Effector memory CD8-positive, alpha-beta T cell (primary cell): ENCODE data around the gene CAMK1.
A peak's percentile ranks its signal among the peaks of the same experiment; 100 is the strongest.

Source experiments
- ATAC-seq: fragments of 150-1000 bp; cut with Tn5 transposase; replicated peaks from 2 replicates; pipeline ENCODE4 v1.10.0; 2021; ENCODE audit warnings: mild to moderate bottlenecking, moderate library complexity
- DNase-seq, 3 experiments: peaks; one replicate each; pipeline ENCODE4 v3.0.0; 2021
- H3K27ac Mint-ChIP-seq, 2 donors: one replicate each; pipeline ENCODE4 v1.8.0; 2022; ENCODE audit warnings: mild to moderate bottlenecking in 2 of 2, mixed read lengths in 2 of 2, moderate library complexity in 2 of 2
- H3K27me3 Mint-ChIP-seq, 2 donors: one replicate each; pipeline ENCODE4 v1.8.0; 2022; ENCODE audit warnings: mixed read lengths in 2 of 2
- H3K36me3 Mint-ChIP-seq: one replicate; pipeline ENCODE4 v1.8.0; 2022; ENCODE audit warnings: mild to moderate bottlenecking, moderate library complexity, mixed read lengths; ENCODE audit not compliant: insufficient read depth
- H3K4me1 Mint-ChIP-seq, 2 donors: one replicate each; pipeline ENCODE4 v1.8.0; 2022; ENCODE audit warnings: low read depth in 2 of 2, mixed read lengths in 2 of 2
- H3K4me3 Mint-ChIP-seq, 2 donors: one replicate each; pipeline ENCODE4 v1.8.0; 2022; ENCODE audit warnings: mild to moderate bottlenecking in 2 of 2, mixed read lengths in 2 of 2, moderate library complexity in 2 of 2
- H3K9me3 Mint-ChIP-seq, 2 donors: one replicate each; pipeline ENCODE4 v1.8.0; 2022; ENCODE audit warnings: mixed read lengths in 2 of 2

CAMK1 gene

GRCh38 chr3:9787714-9788113 lies 18.0 kb upstream of the CAMK1 start:
- Mint-ChIP-seq H3K36me3 (peaks cover 59% of the 10 kb centered on the region), H3K27ac (no peak overlapping the region), H3K4me3 (no peak overlapping the region), H3K9me3 (no peaks in the 10 kb centered on the region), H3K27me3 (no peaks in the 10 kb centered on the region), H3K4me1 (peaks cover 20% of the 10 kb centered on the region in 2 donors)
- no peak for DNase-seq
- no peak for ATAC-seq

- Mint-ChIP-seq H3K27me3 (no peaks in the 10 kb centered on the region), H3K9me3 (no peaks in the 10 kb centered on the region), H3K4me1 (peaks cover 23 to 27% of the 10 kb centered on the region in 2 donors), H3K4me3 (no peak overlapping the region), H3K36me3 (peaks cover 55% of the 10 kb centered on the region), H3K27ac (no peak overlapping the region)
- DNase-seq (no peak), ATAC-seq (no peak)
Measured at GRCh38 chr3:9786825-9787669, 17.3 kb upstream of the CAMK1 start.

- Mint-ChIP-seq H3K36me3 (peaks cover 55% of the 10 kb centered on the region), H3K27me3 (no peaks in the 10 kb centered on the region), H3K4me3 (no peak overlapping the region), H3K4me1 (peaks cover 20 to 24% of the 10 kb centered on the region in 2 donors), H3K9me3 (no peaks in the 10 kb centered on the region), H3K27ac (no peak overlapping the region)
- ATAC-seq (no peak), DNase-seq (no peak)
Measured at GRCh38 chr3:9786209-9786739, 16.5 kb upstream of the CAMK1 start.

- Mint-ChIP-seq H3K36me3 (peaks cover 56% of the 10 kb centered on the region), H3K27ac (peak overlapping the region in 1 of 2 donors; percentile 77), H3K27me3 (no peaks in the 10 kb centered on the region), H3K9me3 (no peaks in the 10 kb centered on the region), H3K4me3 (no peak overlapping the region), H3K4me1 (peaks cover 20 to 26% of the 10 kb centered on the region in 2 donors)
- ATAC-seq (no peak), DNase-seq (no peak)
Measured at GRCh38 chr3:9785602-9786001, 15.9 kb upstream of the CAMK1 start.

- peaks cover 21 to 27% of the 10 kb centered on the region in 2 donors for H3K4me1 Mint-ChIP-seq
- H3K4me3 Mint-ChIP-seq: no peak overlapping the region
- ATAC-seq: no peak
- H3K27me3 Mint-ChIP-seq: no peaks in the 10 kb centered on the region
- no peaks in the 10 kb centered on the region for H3K9me3 Mint-ChIP-seq
- H3K27ac Mint-ChIP-seq: no peak overlapping the region
- DNase-seq: no peak
- peaks cover 56% of the 10 kb centered on the region for H3K36me3 Mint-ChIP-seq
Measured at GRCh38 chr3:9784965-9785364, 15.2 kb upstream of the CAMK1 start.

GRCh38 chr3:9783954-9784353 lies 14.2 kb upstream of the CAMK1 start:
- H3K9me3 Mint-ChIP-seq: no peaks in the 10 kb centered on the region
- no peak for ATAC-seq
- H3K27me3 Mint-ChIP-seq: no peaks in the 10 kb centered on the region
- H3K36me3 Mint-ChIP-seq: peaks cover 48% of the 10 kb centered on the region
- no peak overlapping the region for H3K27ac Mint-ChIP-seq
- no peak for DNase-seq
- H3K4me1 Mint-ChIP-seq: peaks cover 31 to 35% of the 10 kb centered on the region in 2 donors
- H3K4me3 Mint-ChIP-seq: no peak overlapping the region

- H3K4me3 Mint-ChIP-seq: no peak overlapping the region
- DNase-seq (no peak), ATAC-seq (no peak)
- peaks cover 39% of the 10 kb centered on the region for H3K36me3 Mint-ChIP-seq
- H3K9me3 Mint-ChIP-seq: no peaks in the 10 kb centered on the region
- H3K4me1 Mint-ChIP-seq: peaks cover 38 to 39% of the 10 kb centered on the region in 2 donors
- H3K27me3 Mint-ChIP-seq: no peaks in the 10 kb centered on the region
- H3K27ac Mint-ChIP-seq: peak overlapping the region; percentile 81 to 85
Measured at GRCh38 chr3:9782770-9783169, 13.0 kb upstream of the CAMK1 start.

- ATAC-seq: no peak
- Mint-ChIP-seq H3K27me3 (no peaks in the 10 kb centered on the region), H3K4me3 (peak overlapping the region in 1 of 2 donors; percentile 12), H3K36me3 (peaks cover 35% of the 10 kb centered on the region), H3K4me1 (peaks cover 40 to 41% of the 10 kb centered on the region in 2 donors), H3K9me3 (no peaks in the 10 kb centered on the region), H3K27ac (peak overlapping the region; percentile 81 to 85)
- DNase-seq: no peak
Measured at GRCh38 chr3:9781978-9782603, 12.3 kb upstream of the CAMK1 start.

- H3K27me3 Mint-ChIP-seq: no peaks in the 10 kb centered on the region
- ATAC-seq (no peak), DNase-seq (no peak)
- no peaks in the 10 kb centered on the region for H3K9me3 Mint-ChIP-seq
- peaks cover 33% of the 10 kb centered on the region for H3K36me3 Mint-ChIP-seq
- peak overlapping the region; percentile 85 to 95 for H3K27ac Mint-ChIP-seq
- peak overlapping the region; percentile 12 to 38 for H3K4me3 Mint-ChIP-seq
- H3K4me1 Mint-ChIP-seq: peaks cover 40 to 41% of the 10 kb centered on the region in 2 donors
Measured at GRCh38 chr3:9781551-9781950, 11.8 kb upstream of the CAMK1 start.

- H3K27me3 Mint-ChIP-seq: no peaks in the 10 kb centered on the region
Measured at GRCh38 chr3:9780910-9781309, 11.2 kb upstream of the CAMK1 start.

GRCh38 chr3:9780458-9780812 lies 10.7 kb upstream of the CAMK1 start:
- peak; percentile 33 for ATAC-seq
- Mint-ChIP-seq H3K4me1 (peaks cover 39 to 40% of the 10 kb centered on the region in 2 donors), H3K4me3 (peak overlapping the region; percentile 68 to 71), H3K9me3 (no peaks in the 10 kb centered on the region), H3K27me3 (no peaks in the 10 kb centered on the region), H3K27ac (peak overlapping the region; percentile 85 to 95), H3K36me3 (peaks cover 23% of the 10 kb centered on the region)
- no peak for DNase-seq

More at GRCh38 chr3:9780910-9781309, 11.2 kb upstream of the CAMK1 start:
- H3K36me3 Mint-ChIP-seq: peaks cover 28% of the 10 kb centered on the region
- ATAC-seq: no peak
- no peaks in the 10 kb centered on the region for H3K9me3 Mint-ChIP-seq
- H3K27ac Mint-ChIP-seq: peak overlapping the region; percentile 85 to 95
- peaks cover 40 to 41% of the 10 kb centered on the region in 2 donors for H3K4me1 Mint-ChIP-seq
- DNase-seq: no peak
- H3K4me3 Mint-ChIP-seq: peak overlapping the region; percentile 68 to 71

GRCh38 chr3:9779721-9780457 lies 10.1 kb upstream of the CAMK1 start:
- Mint-ChIP-seq H3K27me3 (no peaks in the 10 kb centered on the region), H3K9me3 (no peaks in the 10 kb centered on the region), H3K4me3 (peak overlapping the region; percentile 68 to 71), H3K4me1 (peaks cover 36 to 40% of the 10 kb centered on the region in 2 donors), H3K27ac (peak overlapping the region; percentile 85 to 95), H3K36me3 (peaks cover 17% of the 10 kb centered on the region)
- peak; percentile 20 to 28 (median 21) for DNase-seq
- peak; percentile 84 for ATAC-seq

- Mint-ChIP-seq H3K36me3 (peaks cover 15% of the 10 kb centered on the region), H3K4me1 (peaks cover 36 to 40% of the 10 kb centered on the region in 2 donors), H3K4me3 (peak overlapping the region; percentile 68 to 71), H3K27ac (peak overlapping the region; percentile 85 to 95), H3K9me3 (no peaks in the 10 kb centered on the region), H3K27me3 (no peaks in the 10 kb centered on the region)
- ATAC-seq (no peak), DNase-seq (no peak)
Measured at GRCh38 chr3:9779075-9779593, 9.4 kb upstream of the CAMK1 start.
